ENCODE measurements around the gene PLK5. TPM values are rescaled to one million over a fixed set of nuclear protein-coding genes. Genes with fewer than 3 reads are reported as not detected.
"Not testable (repeated sequence)": the region's sequence is repeated elsewhere in the genome, so short reads cannot be mapped to it uniquely, and the experiment has no call there.

The PLK5 gene
- polyA plus RNA-seq, 3 donors: 0.20 to 0.46 (median 0.31) TPM

DNA sequence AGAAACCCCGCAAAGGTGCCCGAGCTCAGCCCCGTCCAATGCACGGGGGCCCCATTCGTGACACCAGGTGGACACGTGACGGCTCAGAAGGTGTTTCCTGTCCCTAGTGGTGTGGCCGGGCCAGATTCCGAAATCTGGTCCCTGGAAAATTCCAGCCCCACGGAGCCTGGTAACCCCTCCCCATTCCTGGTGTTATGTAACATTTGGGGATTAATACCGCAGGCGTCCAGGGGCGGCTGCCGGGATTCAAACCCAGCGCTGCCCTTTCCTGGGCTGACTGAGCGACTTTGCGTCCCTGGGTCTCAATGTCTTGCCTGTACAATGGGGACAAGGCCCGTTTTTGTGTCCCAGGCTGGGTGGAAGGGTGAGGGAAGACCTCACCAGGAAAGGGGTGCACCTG is 1.0 kb upstream of the PLK5 start:
- no peak for DNase-seq

DNA sequence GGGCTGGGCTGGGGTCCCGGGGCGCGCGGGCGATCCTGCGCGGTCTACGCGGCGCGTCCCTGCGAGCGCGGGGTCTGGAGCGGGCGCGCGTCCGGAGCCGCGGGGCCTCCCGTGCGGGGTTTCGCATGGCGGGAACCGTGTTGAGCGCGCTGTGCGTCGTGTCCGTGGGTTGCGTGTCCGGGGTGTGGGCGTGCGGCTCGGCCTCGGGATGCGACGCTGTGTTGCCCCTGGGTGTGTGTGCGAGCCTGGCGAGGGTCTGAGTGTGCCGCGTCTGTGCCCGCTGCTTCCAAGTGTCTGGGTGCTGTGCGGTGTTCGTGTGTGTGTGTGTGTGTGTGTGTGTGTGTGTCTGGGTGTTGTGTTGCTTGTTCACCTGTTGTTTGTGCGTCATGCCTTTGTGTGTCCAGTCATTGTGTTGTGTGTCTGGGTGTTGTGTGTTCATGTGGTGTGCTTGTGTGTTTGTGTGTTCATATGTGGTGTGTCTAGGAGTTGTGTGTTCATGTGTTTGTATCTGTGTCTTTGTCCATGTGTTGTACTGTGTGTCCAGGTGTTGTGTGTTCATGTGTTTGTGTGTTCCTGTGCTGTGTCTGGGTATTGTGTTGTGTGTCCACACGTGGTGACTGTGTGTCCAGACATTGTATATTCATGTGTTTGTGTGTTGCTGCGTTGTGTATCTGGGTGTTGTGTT is 552 bp downstream of the PLK5 start:
- no peak for DNase-seq

DNA sequence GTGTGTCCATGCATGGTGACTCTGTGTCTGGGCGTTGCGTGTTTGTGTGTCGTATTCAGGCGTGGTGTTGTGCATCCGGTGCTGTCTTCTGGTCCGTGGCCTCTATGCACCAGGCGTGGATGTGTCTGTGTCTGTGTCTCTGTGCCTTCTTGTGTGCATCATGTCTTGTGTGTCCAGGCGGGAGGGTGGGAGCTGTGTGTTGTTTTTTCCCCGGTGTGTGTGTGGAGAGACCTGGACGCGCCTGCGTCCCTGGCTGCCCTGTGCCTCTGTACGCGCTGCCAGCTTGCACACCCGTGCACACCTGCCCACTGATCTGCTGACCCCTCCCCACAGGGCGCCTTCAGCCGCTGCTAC is 1.1 kb downstream of the PLK5 start:
- DNase-seq: no peak

GRCh38 chr19:1525343-1525742 is 1.5 kb downstream of the PLK5 start:
- no peak for DNase-seq

DNA sequence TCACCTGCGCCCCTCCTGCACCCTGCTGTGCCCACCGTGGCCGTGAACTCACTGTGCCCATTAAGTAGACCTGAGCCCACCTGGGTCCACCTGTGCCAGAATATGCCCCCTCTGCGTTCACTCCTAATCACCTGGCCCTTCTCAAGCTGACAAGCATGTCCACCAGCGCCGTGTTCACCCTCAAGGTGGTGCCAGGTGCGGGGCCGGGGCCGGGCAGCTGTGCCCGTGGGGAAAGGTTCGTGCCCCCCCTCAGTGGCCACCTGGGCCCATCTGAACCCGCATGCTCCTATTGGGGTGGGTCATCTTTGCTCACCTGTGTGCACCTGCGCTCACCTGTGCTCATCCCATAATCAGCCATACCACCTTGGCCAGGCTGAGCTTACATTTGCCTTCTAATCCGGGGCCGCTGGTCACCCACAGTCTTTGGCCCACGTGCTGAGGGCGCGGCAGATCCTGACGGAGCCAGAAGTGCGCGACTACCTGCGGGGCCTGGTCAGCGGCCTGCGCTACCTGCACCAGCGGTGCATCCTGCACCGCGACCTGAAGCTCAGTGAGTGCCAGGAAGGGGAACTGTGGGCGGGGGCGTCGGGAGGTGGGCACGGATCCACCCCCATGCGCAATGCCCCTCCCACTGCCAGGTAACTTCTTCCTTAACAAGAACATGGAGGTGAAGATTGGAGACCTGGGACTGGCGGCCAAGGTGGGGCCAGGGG is 2.3 kb downstream of the PLK5 start:
- no peak for DNase-seq

GRCh38 chr19:1526979-1527649 is 3.2 kb downstream of the PLK5 start:
- DNase-seq: no peak

DNA sequence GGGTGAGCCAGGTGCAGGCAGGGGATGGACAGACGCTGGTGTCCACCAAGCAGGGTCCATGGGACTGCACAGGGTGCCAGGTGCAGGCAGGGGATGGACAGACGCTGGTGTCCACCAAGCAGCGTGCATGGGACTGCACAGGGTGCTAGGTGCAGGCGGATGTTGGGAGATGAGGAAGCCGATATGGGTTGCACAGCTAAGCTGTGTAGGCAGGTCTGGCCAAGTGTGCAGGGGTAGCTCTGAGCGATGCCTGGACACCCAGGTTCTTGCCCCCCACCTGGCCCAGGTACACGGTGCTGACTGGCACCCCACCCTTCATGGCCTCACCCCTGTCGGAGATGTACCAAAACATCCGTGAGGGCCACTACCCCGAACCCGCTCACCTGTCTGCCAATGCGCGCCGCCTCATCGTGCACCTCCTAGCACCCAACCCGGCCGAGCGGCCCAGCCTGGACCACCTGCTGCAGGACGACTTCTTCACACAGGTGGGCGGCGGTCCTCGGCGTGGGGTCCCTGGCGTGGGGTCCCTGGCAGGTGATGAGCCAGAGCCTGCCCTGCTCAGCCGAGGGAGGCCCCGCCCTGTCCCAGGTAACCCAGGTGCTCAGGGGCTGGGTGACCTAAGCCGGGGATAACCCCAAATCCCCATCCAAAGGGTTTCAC is 3.9 kb downstream of the PLK5 start:
- no peak for DNase-seq

- no peak for DNase-seq
Measured at GRCh38 chr19:1528596-1529429, 4.9 kb downstream of the PLK5 start.

DNA sequence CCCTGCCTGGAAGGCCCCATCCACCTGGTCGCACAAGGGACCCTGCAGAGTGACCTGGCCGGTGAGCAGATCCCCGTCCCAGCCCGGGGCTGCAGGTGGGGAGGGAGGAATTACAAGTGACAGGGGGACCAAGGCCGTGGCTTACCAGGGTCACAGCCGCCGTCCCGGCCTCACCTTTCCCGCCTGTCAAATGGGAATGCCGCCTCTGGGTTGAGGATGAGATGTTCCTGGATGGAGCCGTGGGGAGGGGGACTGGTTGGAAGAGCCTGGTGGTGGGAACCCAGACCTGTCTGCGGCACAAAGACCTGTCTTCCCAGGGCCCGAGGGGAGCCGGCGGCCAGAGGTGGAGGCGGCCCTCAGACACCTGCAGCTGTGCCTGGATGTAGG is 5.5 kb downstream of the PLK5 start:
- DNase-seq: no peak

- DNase-seq: not testable (repeated sequence)
Measured at GRCh38 chr19:1530856-1531255, 7.0 kb downstream of the PLK5 start.

DNA sequence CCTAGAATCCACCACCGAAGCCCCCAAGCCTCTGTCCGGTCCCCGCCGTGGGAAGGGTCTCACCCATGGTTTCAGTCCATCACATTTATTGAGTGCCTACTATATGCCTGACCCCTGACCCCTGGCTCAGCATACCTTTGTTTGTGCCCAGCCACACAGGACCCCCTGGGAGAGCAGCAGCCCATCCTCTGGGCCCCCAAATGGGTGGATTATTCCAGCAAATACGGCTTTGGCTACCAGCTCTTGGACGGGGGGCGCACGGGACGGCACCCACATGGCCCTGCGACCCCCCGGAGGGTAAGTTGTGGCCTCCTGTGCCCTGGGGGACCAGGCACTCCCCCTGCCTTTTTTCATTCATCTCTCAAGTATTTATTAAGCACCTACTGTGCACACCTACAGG is 7.7 kb downstream of the PLK5 start:
- DNase-seq: no peak

DNA sequence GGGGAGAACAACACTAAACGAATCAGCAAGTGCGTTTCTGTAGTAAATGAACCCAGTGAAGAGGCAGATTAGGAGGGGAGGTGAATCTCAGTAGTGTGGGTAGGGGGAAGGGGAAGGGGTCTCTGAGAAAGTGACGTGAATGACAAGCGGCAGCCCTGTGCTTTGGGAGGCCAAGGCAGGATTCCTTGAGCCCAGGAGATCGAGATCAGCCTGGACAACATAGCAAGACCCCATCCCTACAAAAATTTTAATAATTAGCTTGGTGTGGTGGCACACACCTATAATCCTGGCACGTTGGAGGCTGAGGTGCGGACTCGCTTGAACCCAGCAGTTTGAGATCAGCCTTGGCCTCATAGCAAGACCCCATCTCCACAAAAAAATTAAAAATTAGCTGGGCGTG is 8.1 kb downstream of the PLK5 start:
- no peak for DNase-seq

- DNase-seq: no peak
Measured at GRCh38 chr19:1533510-1534150, 9.8 kb downstream of the PLK5 start.

GRCh38 chr19:1534972-1535371 is 11.1 kb downstream of the PLK5 start:
- DNase-seq: no peak

DNA sequence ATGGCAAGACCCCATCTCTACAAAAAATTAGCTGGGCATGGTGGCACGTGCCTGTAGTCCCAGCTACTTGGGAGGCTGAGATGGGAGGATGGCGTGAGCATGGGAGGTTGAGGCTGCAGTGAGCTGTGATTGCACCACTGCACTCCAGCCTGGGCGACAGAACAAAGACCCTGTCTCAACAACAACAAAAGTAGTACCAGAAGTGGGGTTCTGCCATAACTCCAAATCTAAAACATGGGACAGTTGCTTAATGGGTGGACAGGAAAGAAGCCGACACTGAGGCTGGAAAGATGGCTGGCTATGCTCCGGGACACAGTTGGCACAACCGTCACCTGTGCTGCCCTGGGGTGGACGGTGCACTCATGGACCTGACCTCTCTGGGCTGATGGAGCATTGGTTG is 11.8 kb downstream of the PLK5 start:
- DNase-seq: not testable (repeated sequence)

- DNase-seq: no peak
Measured at GRCh38 chr19:1538978-1539377, 15.1 kb downstream of the PLK5 start.

DNA sequence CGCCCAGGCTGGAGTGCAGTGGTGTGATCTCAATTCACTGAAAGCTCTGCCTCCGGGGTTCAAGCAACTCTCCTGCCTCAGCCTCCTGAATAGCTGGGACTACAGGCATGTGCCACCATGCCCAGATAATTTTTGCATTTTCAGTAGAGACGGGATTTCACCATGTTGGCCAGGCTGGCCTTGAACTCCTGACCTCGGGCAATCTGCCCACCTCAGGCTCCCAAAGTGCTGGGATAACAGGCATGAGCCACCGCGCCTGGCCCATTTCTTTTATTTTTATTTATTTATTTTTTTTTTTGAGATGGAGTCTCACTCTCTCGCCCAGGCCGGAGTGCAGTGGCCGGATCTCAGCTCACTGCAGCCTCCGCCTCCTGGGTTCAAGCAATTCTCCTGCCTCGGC is 15.9 kb downstream of the PLK5 start:
- DNase-seq: not testable (repeated sequence)

- DNase-seq: no peak
Measured at GRCh38 chr19:1540365-1540925, 16.6 kb downstream of the PLK5 start.

DNA sequence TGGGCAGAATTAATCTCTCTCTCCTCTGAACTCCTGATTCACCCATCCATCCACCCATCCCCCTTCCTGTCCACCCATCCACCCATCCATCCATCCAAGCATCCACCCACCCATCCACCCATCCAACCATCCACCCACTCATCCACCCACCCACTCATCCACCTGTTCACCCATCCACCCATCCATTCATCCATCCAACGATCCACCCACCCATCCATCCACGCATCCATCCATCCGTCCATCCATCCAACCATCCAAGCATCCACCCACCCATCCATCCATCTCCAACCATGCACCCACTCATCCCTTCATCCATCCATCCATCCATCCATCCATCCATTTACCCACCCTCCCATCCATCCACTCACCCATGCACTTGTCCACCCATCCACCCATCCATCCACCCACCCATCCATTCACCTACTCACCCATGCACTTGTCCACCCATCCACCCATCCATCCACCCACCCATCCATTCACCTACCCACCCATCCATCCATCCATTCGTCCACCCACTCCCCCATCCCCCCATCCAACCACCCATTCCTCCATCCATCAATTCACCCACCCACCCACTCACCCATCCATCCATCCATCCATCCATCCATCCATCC is 25.6 kb downstream of the PLK5 start:
- DNase-seq: no peak
